SU-DHL-6 (cell line): Measurements from ENCODE around the gene JAKMIP1.
"Not testable (repeated sequence)": the region's sequence is repeated elsewhere in the genome, so short reads cannot be mapped to it uniquely, and the experiment has no call there.

Experiments used
- H2AFZ ChIP-seq: fragments of 200-600 bp; sonication (generic); 2 replicates; pipeline ENCODE4 v1.6.1; 2014; ENCODE audit warnings: low read depth, mild to moderate bottlenecking, moderate library complexity, mixed read lengths, antibody characterized with exemption, low read length; ENCODE audit not compliant: severe bottlenecking
- H3F3A ChIP-seq: fragments of 200-600 bp; shearing (Covaris generic); 2 replicates; pipeline ENCODE4 v1.6.0; 2016; ENCODE audit warnings: antibody characterized with exemption, mild to moderate bottlenecking; ENCODE audit not compliant: insufficient read depth
- H3K27ac ChIP-seq: fragments of 200-600 bp; sonication (generic); 2 replicates; pipeline ENCODE4 v1.5.1; 2016; ENCODE audit warnings: low read depth, mild to moderate bottlenecking, low read length, moderate library complexity, mixed read lengths
- H3K27me3 ChIP-seq: fragments of 200-600 bp; sonication (generic), shearing (Covaris generic); 2 replicates; pipeline ENCODE4 v1.6.0; 2014; ENCODE audit warnings: mild to moderate bottlenecking, low read length
- H3K36me3 ChIP-seq: fragments of 200-600 bp; sonication (generic); 2 replicates; pipeline ENCODE4 v1.6.1; 2014; ENCODE audit warnings: mild to moderate bottlenecking, low read length, mixed read lengths
- H3K4me2 ChIP-seq: fragments of 300-600, 200-600 bp; shearing (Covaris generic), sonication (generic); 2 replicates; pipeline ENCODE4 v1.6.0; 2014; ENCODE audit warnings: low read length, low read depth, mild to moderate bottlenecking; ENCODE audit not compliant: poor library complexity, severe bottlenecking
- H3K4me3 ChIP-seq: fragments of 200-600 bp; sonication (generic); 2 replicates; pipeline ENCODE4 v1.5.1; 2014; ENCODE audit warnings: antibody characterized with exemption, low read length, mild to moderate bottlenecking, mixed read lengths; ENCODE audit not compliant: insufficient read depth, poor library complexity, severe bottlenecking
- H3K79me2 ChIP-seq: fragments of 200-600 bp; sonication (generic); 2 replicates; pipeline ENCODE4 v1.6.1; 2014; ENCODE audit warnings: mild to moderate bottlenecking, low read length, moderate library complexity; ENCODE audit not compliant: insufficient read depth
- H3K9ac ChIP-seq: fragments of 200-600 bp; sonication (generic); 2 replicates; pipeline ENCODE4 v1.7.0; 2014; ENCODE audit warnings: mild to moderate bottlenecking, low read length
- H3K9me2 ChIP-seq: fragments of 200-600 bp; sonication (generic); replicated peaks from 2 replicates; pipeline ENCODE4 v1.6.1; 2014; ENCODE audit warnings: low read length; ENCODE audit not compliant: insufficient read depth
- H3K9me3 ChIP-seq: fragments of 200-600 bp; sonication (generic); 2 replicates; pipeline ENCODE4 v1.6.1; 2014; ENCODE audit warnings: low read length, mixed read lengths; ENCODE audit not compliant: insufficient read depth
- H4K20me1 ChIP-seq: fragments of 200-600 bp; sonication (generic); 2 replicates; pipeline ENCODE4 v1.6.1; 2014; ENCODE audit warnings: low read depth, mild to moderate bottlenecking, antibody characterized with exemption, low read length, moderate library complexity, mixed read lengths
- EZH2phosphoT487 ChIP-seq: fragments of 200-600 bp; sonication (generic), shearing (Covaris generic); conservative IDR thresholded peaks from 2 replicates; pipeline ENCODE4 v1.6.1; 2018; ENCODE audit warnings: mild to moderate bottlenecking, antibody characterized with exemption, low read length, moderate library complexity, mixed read lengths
- TF ChIP-seq, protein P1 (sequence below): fragments of 200-600 bp; sonication (generic); IDR thresholded peaks from one replicate; pipeline ENCODE4 v1.5.1; 2017; ENCODE audit warnings: antibody characterized with exemption, mild to moderate bottlenecking, low read length, moderate library complexity; ENCODE audit not compliant: insufficient read depth, poor library complexity, severe bottlenecking

JAKMIP1 gene

DNA sequence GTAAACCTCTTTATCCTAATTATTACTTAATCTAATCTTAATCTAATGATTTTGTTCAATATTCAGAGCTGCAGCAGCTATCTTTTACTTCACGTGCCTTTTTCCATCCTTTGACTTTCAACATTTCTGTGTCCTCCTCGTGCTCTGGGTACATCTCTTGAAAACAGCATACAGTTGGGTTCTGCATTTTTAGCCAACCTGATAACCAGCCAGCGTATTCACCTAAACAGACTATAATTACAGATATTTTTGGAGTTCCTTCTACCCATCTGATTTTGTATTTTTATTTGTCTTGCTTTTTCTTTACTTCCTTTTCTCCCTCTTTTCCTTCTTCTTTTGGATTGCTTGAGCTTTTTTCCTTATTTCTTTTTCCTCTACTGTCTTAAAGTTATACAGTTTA lies 16.2 kb upstream of the JAKMIP1 start:
- Histone ChIP-seq H3K79me2 (no peaks in the 10 kb centered on the region), H3K4me3 (no peak overlapping the region)

GRCh38 chr4:6209921-6210320 lies 9.6 kb upstream of the JAKMIP1 start:
- no peak for TF ChIP-seq EZH2phosphoT487
- TF ChIP-seq, protein P1, sequence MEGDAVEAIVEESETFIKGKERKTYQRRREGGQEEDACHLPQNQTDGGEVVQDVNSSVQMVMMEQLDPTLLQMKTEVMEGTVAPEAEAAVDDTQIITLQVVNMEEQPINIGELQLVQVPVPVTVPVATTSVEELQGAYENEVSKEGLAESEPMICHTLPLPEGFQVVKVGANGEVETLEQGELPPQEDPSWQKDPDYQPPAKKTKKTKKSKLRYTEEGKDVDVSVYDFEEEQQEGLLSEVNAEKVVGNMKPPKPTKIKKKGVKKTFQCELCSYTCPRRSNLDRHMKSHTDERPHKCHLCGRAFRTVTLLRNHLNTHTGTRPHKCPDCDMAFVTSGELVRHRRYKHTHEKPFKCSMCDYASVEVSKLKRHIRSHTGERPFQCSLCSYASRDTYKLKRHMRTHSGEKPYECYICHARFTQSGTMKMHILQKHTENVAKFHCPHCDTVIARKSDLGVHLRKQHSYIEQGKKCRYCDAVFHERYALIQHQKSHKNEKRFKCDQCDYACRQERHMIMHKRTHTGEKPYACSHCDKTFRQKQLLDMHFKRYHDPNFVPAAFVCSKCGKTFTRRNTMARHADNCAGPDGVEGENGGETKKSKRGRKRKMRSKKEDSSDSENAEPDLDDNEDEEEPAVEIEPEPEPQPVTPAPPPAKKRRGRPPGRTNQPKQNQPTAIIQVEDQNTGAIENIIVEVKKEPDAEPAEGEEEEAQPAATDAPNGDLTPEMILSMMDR, result no peak
- H3K9me2 ChIP-seq, result no peaks in the 10 kb centered on the region
- no peaks in the 10 kb centered on the region for H3K36me3 ChIP-seq
- no peaks in the 10 kb centered on the region for H3K27me3 ChIP-seq
- H3K4me3 ChIP-seq, result no peak overlapping the region
- no peaks in the 10 kb centered on the region for H3F3A ChIP-seq
- H3K9ac ChIP-seq, result no peak overlapping the region
- H4K20me1 ChIP-seq, result no peaks in the 10 kb centered on the region
- H3K79me2 ChIP-seq, result no peaks in the 10 kb centered on the region
- no peak overlapping the region for H3K4me2 ChIP-seq
- no peaks in the 10 kb centered on the region for H3K9me3 ChIP-seq
- H2AFZ ChIP-seq, result no peak overlapping the region
- H3K27ac ChIP-seq, result no peak overlapping the region

More for the DNA sequence above, 16.2 kb upstream of the JAKMIP1 start:
- H3K9me2 ChIP-seq, result no peaks in the 10 kb centered on the region
- no peaks in the 10 kb centered on the region for H4K20me1 ChIP-seq
- no peak overlapping the region for H2AFZ ChIP-seq
- H3K27ac ChIP-seq, result no peak overlapping the region
- no peak overlapping the region for H3K9ac ChIP-seq
- no peaks in the 10 kb centered on the region for H3K27me3 ChIP-seq
- TF ChIP-seq, protein P1, result no peak
- no peak overlapping the region for H3K4me2 ChIP-seq
- H3F3A ChIP-seq, result no peaks in the 10 kb centered on the region
- H3K9me3 ChIP-seq, result no peaks in the 10 kb centered on the region
- H3K36me3 ChIP-seq, result no peaks in the 10 kb centered on the region

DNA sequence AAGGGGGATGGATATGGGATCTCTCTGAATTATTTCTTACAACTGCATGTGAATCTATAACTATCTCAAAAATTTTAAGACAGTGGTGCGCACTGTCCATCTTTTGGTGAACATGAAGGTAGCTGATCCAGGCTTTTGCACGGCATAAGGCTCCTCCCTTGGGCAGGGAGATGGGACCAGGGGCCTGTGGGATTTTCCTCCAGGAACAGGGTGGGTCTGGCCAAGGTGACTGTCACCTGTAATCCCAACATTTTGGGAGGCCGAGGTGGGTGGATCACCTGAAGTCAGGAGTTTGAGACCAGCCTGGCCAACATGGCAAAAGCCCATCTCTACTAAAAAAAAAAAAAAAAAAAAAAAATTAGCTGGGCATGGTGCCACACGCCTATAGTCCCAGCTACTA lies 8.9 kb upstream of the JAKMIP1 start:
- H3K79me2 ChIP-seq, H2AFZ ChIP-seq, H3K9ac ChIP-seq, H3K4me2 ChIP-seq, H3K27me3 ChIP-seq, H4K20me1 ChIP-seq, H3K4me3 ChIP-seq, H3K9me3 ChIP-seq, H3K9me2 ChIP-seq, H3F3A ChIP-seq, H3K27ac ChIP-seq, H3K36me3 ChIP-seq: not testable (repeated sequence)

- Histone ChIP-seq H3K4me2 (no peak overlapping the region), H3K27ac (no peak overlapping the region), H4K20me1 (no peaks in the 10 kb centered on the region), H3K27me3 (no peaks in the 10 kb centered on the region), H3K9ac (no peak overlapping the region), H3K36me3 (no peaks in the 10 kb centered on the region), H3K9me3 (no peaks in the 10 kb centered on the region), H3K79me2 (no peaks in the 10 kb centered on the region), H3F3A (no peaks in the 10 kb centered on the region), H2AFZ (no peak overlapping the region), H3K9me2 (no peaks in the 10 kb centered on the region), H3K4me3 (no peak overlapping the region)
- TF ChIP-seq, protein P1, result no peak
- no peak for TF ChIP-seq EZH2phosphoT487
Measured at GRCh38 chr4:6208416-6208815, 8.1 kb upstream of the JAKMIP1 start.
